Colonic mucosa (tissue), 4 donors: ENCODE results near the gene AUTS2. TPM values are rescaled to one million over a fixed set of nuclear protein-coding genes. Genes with fewer than 3 reads are reported as not detected.

Experiments used
- DNase-seq: peaks from one replicate; pipeline ENCODE4 v3.0.0-alpha.2; 2020
- H3K27ac ChIP-seq: fragments of 200-600 bp; one replicate; pipeline ENCODE4 v1.8.0; 2021
- H3K27me3 ChIP-seq: fragments of 200-600 bp; one replicate; pipeline ENCODE4 v1.8.0; 2021
- H3K36me3 ChIP-seq: fragments of 200-600 bp; one replicate; pipeline ENCODE4 v1.8.0; 2021
- H3K4me1 ChIP-seq: fragments of 200-600 bp; one replicate; pipeline ENCODE4 v1.8.0; 2021; ENCODE audit warnings: mild to moderate bottlenecking
- H3K4me3 ChIP-seq: fragments of 200-600 bp; one replicate; pipeline ENCODE4 v1.8.0; 2021
- H3K9ac ChIP-seq, 2 donors: one replicate each; pipeline ENCODE4 v1.7.0; 2013; ENCODE audit warnings: control low read depth in 2 of 2, low read depth in 2 of 2, low read length in 2 of 2
- H3K9me3 ChIP-seq: fragments of 200-600 bp; one replicate; pipeline ENCODE4 v1.8.0; 2021
- CTCF ChIP-seq: fragments of 200-600 bp; IDR thresholded peaks from one replicate; pipeline ENCODE4 v1.8.0; 2022; ENCODE audit warnings: antibody characterized with exemption, mild to moderate bottlenecking
- intact Hi-C: fragments of 100-400 bp; cut with DNase I; formaldehyde crosslinking; loops from one replicate; pipeline ENCODE4 v1.14.1; 2022
- total RNA-seq, 2 donors: library from RNA; stranded (reverse); fragmentation: NEBNext Ultra II Directional in 1 of 2; extraction: Animal tissue kit (Norgen Biotek cat#: 25700) in 1 of 2; gene quantifications; one replicate each; pipeline ENCODE4 v1.2.1, GENCODE V29; 2021
- donor health status: healthy.
- donor health status: DM: no; HTN: no; CAD: no.
- donor health status: DM: no; HTN: no; CAD: no.

The AUTS2 gene
- total RNA-seq, 2 donors from 2014 or later = 39.8 to 42.3 TPM

DNA sequence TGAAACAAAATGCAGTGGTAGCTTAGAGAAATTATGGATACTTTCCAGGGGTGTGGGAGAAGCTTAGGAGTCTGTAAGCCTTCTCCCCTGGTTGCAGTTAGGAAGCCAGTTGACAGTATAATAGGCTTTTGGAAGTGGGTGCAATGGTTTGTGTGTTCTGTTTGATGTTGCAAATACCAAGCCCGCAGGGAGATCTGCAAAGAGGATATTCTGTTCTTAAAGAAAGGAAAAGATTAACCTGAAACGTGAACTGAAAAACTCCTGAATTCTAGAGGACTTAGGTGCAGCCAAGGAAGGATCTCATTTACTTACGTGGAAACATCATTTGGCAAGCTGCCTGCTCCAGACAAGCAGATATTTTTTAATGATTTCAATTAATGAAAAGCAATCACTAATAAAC is 496.6 kb downstream of the AUTS2 start:
- no peaks in the 10 kb centered on the region for H3K9me3 ChIP-seq
- no peak overlapping the region for H3K4me3 ChIP-seq
- TF ChIP-seq CTCF = no peak
- H3K27me3 ChIP-seq = no peaks in the 10 kb centered on the region
- no peaks in the 10 kb centered on the region for H3K36me3 ChIP-seq
- no peak for DNase-seq
- no peak overlapping the region for H3K27ac ChIP-seq
- no peaks in the 10 kb centered on the region for H3K4me1 ChIP-seq
- intact Hi-C loops = no loop called here
- H3K9ac ChIP-seq = no peak overlapping the region

GRCh38 chr7:70097645-70098044 is 499.4 kb downstream of the AUTS2 start:
- Histone ChIP-seq H3K4me1 (no peaks in the 10 kb centered on the region), H3K27me3 (no peaks in the 10 kb centered on the region), H3K36me3 (no peaks in the 10 kb centered on the region), H3K4me3 (no peak overlapping the region), H3K9me3 (no peaks in the 10 kb centered on the region), H3K9ac (no peak overlapping the region), H3K27ac (no peak overlapping the region)
- TF ChIP-seq CTCF = no peak
- intact Hi-C loops = no loop called here
- no peak for DNase-seq

GRCh38 chr7:70098133-70098561 is 499.9 kb downstream of the AUTS2 start:
- H3K4me3 ChIP-seq = no peak overlapping the region
- H3K9me3 ChIP-seq = no peaks in the 10 kb centered on the region
- no peak for DNase-seq
- no peaks in the 10 kb centered on the region for H3K4me1 ChIP-seq
- H3K27ac ChIP-seq = no peak overlapping the region
- TF ChIP-seq CTCF = no peak
- H3K36me3 ChIP-seq = no peaks in the 10 kb centered on the region
- intact Hi-C loops = no loop called here
- no peaks in the 10 kb centered on the region for H3K27me3 ChIP-seq
- no peak overlapping the region for H3K9ac ChIP-seq

GRCh38 chr7:70098905-70099672 is 500.8 kb downstream of the AUTS2 start:
- Histone ChIP-seq H3K27me3 (no peaks in the 10 kb centered on the region), H3K27ac (no peak overlapping the region), H3K36me3 (no peaks in the 10 kb centered on the region), H3K9ac (no peak overlapping the region), H3K4me1 (no peaks in the 10 kb centered on the region), H3K4me3 (no peak overlapping the region), H3K9me3 (no peaks in the 10 kb centered on the region)
- intact Hi-C loops = no loop called here
- TF ChIP-seq CTCF = no peak
- DNase-seq = no peak

- Histone ChIP-seq H3K27ac (no peak overlapping the region), H3K9ac (no peak overlapping the region), H3K9me3 (no peaks in the 10 kb centered on the region), H3K27me3 (no peaks in the 10 kb centered on the region), H3K4me1 (no peaks in the 10 kb centered on the region), H3K4me3 (no peak overlapping the region), H3K36me3 (no peaks in the 10 kb centered on the region)
- no peak for DNase-seq
- TF ChIP-seq CTCF = no peak
- intact Hi-C loops = no loop called here
These were observed 506.0 kb downstream of the AUTS2 start for GRCh38 chr7:70104243-70104642.
